ENCODE measurements around the gene ATP8B4. TPM values are rescaled to one million over a fixed set of nuclear protein-coding genes. Genes with fewer than 3 reads are reported as not detected.

ATP8B4 gene
- total RNA-seq, 4 donors from 2014 or later = 11.8 to 18.2 (median 13.4) TPM

GRCh38 chr15:49863431-49864224, 255.4 kb downstream of the ATP8B4 start:
- whole genome bisulfite sequencing, 2 donors = 60 to 61% methylated on average over 3 of the region's 3 CpGs
- Histone ChIP-seq H3K36me3 (peaks cover 0 to 8% (median 0%) of the 10 kb centered on the region in 3 donors), H3K4me1 (peaks cover 0 to 5% (median 0%) of the 10 kb centered on the region in 4 donors), H3K9me3 (peaks cover 0 to 14% (median 2%) of the 10 kb centered on the region in 4 donors), H3K4me3 (no peak overlapping the region), H3K27me3 (no peaks in the 10 kb centered on the region), H3K27ac (peak overlapping the region in 3 of 4 donors; percentile 11 to 91 (median 85))
- DNase-seq (ENCODE audit: low spot score in 2 of 2) = no peak
- peak in 1 of 2 donors; percentile 49 for TF ChIP-seq EP300 (IDR thresholded peaks at IDR 0.05)
- no peak for TF ChIP-seq CTCF (IDR thresholded peaks at IDR 0.05)

GRCh38 chr15:49860101-49860500, 258.9 kb downstream of the ATP8B4 start:
- WGBS, 2 donors = 69 to 76% methylated on average over 8 of the region's 8 CpGs
- TF ChIP-seq EP300 (IDR thresholded peaks at IDR 0.05) (no peak), CTCF (IDR thresholded peaks at IDR 0.05) (no peak), POLR2A (IDR thresholded peaks at IDR 0.05) (no peak)
- no peaks in the 10 kb centered on the region for H3K27me3 ChIP-seq
- no peaks in the 10 kb centered on the region for H3K9me3 ChIP-seq
- H3K27ac ChIP-seq = peak overlapping the region in 2 of 4 donors; percentile 62 to 63
- no peak overlapping the region for H3K4me3 ChIP-seq
- H3K36me3 ChIP-seq = no peaks in the 10 kb centered on the region
- peaks cover 0 to 29% (median 2%) of the 10 kb centered on the region in 4 donors for H3K4me1 ChIP-seq
- no peak for DNase-seq (ENCODE audit: low spot score in 2 of 2)

GRCh38 chr15:49857496-49858475, 261.2 kb downstream of the ATP8B4 start:
- Histone ChIP-seq H3K27me3 (no peaks in the 10 kb centered on the region), H3K27ac (peak overlapping the region in 2 of 4 donors; percentile 42 to 73), H3K4me1 (peaks cover 0 to 24% (median 2%) of the 10 kb centered on the region in 4 donors), H3K4me3 (no peak overlapping the region), H3K9me3 (no peaks in the 10 kb centered on the region), H3K36me3 (no peaks in the 10 kb centered on the region)
- DNase-seq (ENCODE audit: low spot score in 2 of 2) = no peak
- 68 to 75% methylated on average over 4 of the region's 4 CpGs for WGBS, 2 donors
- TF ChIP-seq CTCF (IDR thresholded peaks at IDR 0.05) = no peak

GRCh38 chr15:49855917-49856637, 263.0 kb downstream of the ATP8B4 start:
- WGBS, 2 donors = 39 to 40% methylated on average over 4 of the region's 4 CpGs
- Histone ChIP-seq H3K9me3 (peaks cover 0 to 2% (median 0%) of the 10 kb centered on the region in 4 donors), H3K27me3 (no peaks in the 10 kb centered on the region), H3K4me1 (peaks cover 0 to 24% (median 2%) of the 10 kb centered on the region in 4 donors), H3K27ac (peak overlapping the region in 2 of 4 donors; percentile 42 to 73), H3K36me3 (no peaks in the 10 kb centered on the region), H3K4me3 (no peak overlapping the region)
- DNase-seq (ENCODE audit: low spot score in 2 of 2) = peak in 1 of 2 donors; percentile 22
- TF ChIP-seq EP300 (IDR thresholded peaks at IDR 0.05) = peak in 1 of 2 donors; percentile 93
- no peak for TF ChIP-seq POLR2A (IDR thresholded peaks at IDR 0.05)

- 50 to 51% methylated on average over 2 of the region's 2 CpGs for WGBS, 2 donors
- Histone ChIP-seq H3K4me1 (peaks cover 0 to 24% (median 2%) of the 10 kb centered on the region in 4 donors), H3K27me3 (no peaks in the 10 kb centered on the region), H3K9me3 (peaks cover 0 to 5% (median 2%) of the 10 kb centered on the region in 4 donors), H3K27ac (no peak overlapping the region), H3K4me3 (no peak overlapping the region), H3K36me3 (no peaks in the 10 kb centered on the region)
- TF ChIP-seq EP300 (IDR thresholded peaks at IDR 0.05) (no peak), POLR2A (IDR thresholded peaks at IDR 0.05) (no peak)
- no peak for DNase-seq (ENCODE audit: low spot score in 2 of 2)
Observed at GRCh38 chr15:49852756-49853155, 266.3 kb downstream of the ATP8B4 start.

Measured in tibial nerve (tissue), 4 donors.